Hematopoietic multipotent progenitor cell treated with erythropoietin and hydrocortisone succinate and interleukin-3 and kit ligand, for 6 days (in vitro differentiated cells): ENCODE results near the gene PLK3.
"Not testable (repeated sequence)": the region's sequence is repeated elsewhere in the genome, so short reads cannot be mapped to it uniquely, and the experiment has no call there.

ENCODE experiments used
- DNase-seq: peaks from one replicate; pipeline ENCODE4 v3.0.0-alpha.2; 2015

Gene PLK3

GRCh38 chr1:44829506-44830384, 29.6 kb downstream of the PLK3 start:
- DNase-seq, result peak; percentile 23

GRCh38 chr1:44830900-44831304, 30.7 kb downstream of the PLK3 start:
- DNase-seq, result peak; percentile 97

GRCh38 chr1:44831516-44831915, 31.3 kb downstream of the PLK3 start:
- DNase-seq, result peak; percentile 71

GRCh38 chr1:44832056-44832705, 32.0 kb downstream of the PLK3 start:
- peak; percentile 82 for DNase-seq

DNA sequence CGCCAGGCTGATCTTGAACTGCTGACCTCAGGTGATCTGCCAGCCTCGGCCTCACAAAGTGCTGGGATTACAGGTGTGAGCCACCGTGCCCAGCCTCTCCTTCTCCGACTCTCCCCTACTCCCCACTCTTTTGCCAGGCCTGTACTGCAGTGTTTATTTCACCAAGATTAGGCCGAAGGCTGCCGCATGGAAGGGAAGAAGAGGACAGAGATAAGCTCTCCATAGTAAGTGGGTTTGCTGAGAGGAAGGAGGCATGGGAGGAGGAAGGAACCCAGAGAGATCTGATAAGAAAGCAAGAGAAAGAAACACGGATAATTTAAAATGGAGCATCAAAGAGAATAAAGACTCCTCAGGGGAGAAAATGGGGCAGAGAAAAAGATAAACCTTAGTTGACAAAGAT, 34.2 kb downstream of the PLK3 start:
- DNase-seq, result peak; percentile 46

DNA sequence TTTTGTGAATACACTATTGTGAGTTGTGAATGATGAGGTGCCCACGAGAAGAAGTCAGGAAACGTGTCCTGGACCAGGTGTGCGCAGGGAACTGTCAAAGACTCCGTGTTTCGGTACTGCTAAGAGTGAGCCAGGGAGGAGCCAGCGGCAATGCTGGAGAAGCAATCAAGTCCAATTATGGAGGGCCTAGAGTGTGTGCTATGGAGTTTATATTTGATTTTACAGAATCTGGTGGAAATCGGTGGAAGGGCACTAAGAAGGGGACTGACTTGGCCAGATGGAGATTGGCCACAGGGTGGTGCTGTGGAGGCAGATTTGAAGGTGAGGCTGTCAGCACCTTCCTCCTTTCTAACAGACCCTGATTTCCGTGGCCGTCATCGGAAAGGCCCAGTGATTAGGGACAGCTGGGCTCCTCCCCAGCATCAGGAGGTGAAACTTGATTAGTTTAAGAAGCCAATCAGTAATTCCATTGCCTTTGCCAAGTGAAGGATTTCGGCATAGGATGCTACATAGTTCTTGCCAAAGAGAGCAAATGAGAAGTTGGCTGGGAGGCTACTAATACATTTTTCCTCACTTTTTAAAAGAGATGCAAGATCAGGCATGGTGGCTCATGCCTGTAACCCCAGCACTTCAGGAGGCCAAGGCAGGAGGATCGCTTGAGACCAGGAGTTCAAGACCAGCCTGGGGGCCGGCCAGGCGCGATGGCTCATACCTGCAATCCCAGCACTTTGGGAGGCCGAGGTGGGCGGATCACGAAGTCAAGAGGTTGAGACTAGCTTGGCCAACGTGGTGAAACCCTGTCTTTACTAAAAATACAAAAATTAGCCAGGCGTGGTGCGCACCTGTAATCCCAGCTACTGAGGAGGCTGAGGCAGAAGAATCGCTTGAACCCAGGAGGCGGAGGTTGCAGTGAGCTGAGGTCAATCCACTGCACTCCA, 35.8 kb downstream of the PLK3 start:
- peak; percentile 91 for DNase-seq

- not testable (repeated sequence) for DNase-seq
Measured at GRCh38 chr1:44838294-44838693, 38.1 kb downstream of the PLK3 start.

DNA sequence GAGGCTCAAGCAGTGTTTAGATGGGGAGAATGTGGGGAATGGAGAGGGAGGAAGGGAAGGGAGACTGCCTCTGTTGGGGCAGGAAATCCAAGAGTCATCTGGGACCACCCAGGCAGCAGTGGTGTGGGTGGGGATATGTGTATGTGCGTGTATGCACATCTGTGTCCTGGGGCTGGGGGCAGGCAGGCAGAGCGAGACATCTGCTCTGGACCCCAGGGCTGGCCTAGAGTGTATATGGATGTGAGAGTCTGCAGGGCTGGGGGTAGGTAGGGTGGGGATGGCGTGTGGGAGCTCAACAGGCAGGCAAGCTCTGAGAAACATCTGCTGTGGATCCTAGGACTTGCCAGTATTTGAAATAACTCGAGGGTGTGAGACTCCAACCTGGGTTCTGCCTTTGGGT, 39.4 kb downstream of the PLK3 start:
- DNase-seq, result no peak

DNA sequence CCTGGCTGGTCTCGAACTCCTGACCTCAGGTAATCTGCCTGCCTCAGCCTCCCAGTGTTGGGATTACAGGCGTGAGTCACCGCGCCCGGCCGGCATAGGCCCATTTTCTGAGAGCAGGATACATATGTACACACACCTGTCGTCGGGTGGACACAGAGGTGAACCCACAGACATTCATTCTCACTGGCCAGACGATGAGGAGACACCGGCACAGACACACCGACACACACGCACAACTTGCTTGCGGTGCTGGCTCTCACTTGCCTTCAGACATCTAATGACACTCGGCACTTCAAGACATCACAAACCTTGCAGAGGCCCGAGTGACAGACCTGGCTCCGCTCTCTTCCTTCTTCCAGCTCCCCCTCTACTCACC, 42.3 kb downstream of the PLK3 start:
- DNase-seq, result no peak

DNA sequence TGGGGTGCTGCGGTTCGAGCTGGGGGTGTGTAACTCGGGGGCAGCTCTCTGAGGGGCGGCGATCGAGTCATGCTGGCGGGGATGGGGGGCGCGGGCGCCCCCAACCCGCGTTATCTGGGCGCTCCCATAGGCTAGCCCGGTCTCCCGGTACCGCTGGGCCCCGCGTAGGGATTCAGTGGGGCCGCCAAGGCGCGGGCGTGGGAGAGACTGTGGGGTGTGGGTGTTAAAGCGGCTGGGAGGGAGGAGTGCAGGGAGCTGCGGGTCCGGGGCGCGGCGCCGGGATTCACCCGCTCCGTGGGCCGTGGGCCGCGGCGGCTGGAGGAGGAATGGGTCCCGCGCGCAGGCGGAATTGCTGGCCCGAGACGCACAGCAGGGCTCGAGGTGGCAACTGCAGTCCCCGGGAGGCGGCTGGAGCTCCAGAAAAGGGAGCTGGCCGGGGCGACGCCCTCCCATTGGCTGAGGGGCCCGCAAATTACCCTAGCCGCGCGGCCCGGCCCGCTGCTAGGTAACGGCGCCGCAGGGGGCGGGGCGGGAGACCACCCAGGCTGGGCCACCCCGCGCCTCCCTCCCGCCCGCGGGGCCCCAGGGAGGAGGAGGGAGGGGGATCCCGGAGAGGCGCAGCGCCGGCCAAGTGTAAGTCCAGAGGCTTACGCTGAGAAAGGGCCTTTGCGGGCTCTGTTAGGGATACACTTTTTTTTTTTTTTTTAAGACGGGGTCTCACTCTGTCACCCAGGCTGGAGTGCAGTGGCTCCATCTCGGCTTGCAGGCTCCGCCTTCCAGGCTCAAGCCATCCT, 42.9 kb downstream of the PLK3 start, which contains the start of gene PTCH2:
Gene PTCH2 (minus strand): TSS at position 392 of the 794 bp plus-strand sequence. CDS start 321 bp downstream, at position 71.
- peak; percentile 74 for DNase-seq

GRCh38 chr1:44846985-44847384, 46.8 kb downstream of the PLK3 start:
- DNase-seq, result no peak

GRCh38 chr1:44847845-44848244, 47.7 kb downstream of the PLK3 start:
- no peak for DNase-seq

- no peak for DNase-seq
Measured at GRCh38 chr1:44848456-44849181, 48.4 kb downstream of the PLK3 start.

GRCh38 chr1:44849575-44850132, 49.5 kb downstream of the PLK3 start:
- DNase-seq, result no peak

DNA sequence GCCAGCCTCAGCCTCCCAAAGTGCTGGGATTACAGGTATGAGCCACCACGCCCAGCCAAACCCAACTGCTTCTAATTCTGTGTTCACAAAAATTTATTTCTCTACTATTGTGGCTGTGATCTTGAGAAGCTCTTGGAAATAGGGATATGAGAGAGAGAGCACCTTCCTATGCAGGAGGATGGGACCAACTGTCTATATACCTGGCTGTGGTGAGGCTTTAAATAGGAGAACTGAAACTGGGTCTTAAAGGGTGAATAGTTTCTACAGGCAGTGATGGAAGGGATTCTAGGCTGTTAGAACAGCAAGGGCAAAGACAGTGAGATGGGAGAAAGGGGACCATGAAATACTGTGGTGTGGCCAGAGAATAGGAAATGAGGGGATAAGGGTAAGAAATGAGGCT, 51.1 kb downstream of the PLK3 start:
- no peak for DNase-seq

DNA sequence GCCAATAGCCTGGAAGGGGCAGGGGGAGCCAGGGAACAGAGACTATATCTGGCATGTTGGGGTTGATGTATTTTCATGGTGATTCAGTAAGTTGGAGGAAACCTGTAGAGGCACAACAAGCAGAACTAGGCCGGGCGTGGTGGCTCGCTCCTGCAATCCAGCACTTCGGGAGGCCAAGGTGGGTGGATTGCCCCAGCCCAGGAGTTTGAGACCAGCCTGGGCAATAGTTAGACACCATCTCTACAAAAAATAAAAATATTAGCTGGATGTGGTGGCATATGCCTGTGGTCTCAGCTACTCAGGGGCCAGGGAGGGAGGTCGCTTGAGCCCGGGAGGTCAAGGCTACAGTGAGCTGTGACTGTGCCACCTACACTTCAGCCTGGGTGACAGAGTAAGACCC, 53.0 kb downstream of the PLK3 start:
- no peak for DNase-seq

DNA sequence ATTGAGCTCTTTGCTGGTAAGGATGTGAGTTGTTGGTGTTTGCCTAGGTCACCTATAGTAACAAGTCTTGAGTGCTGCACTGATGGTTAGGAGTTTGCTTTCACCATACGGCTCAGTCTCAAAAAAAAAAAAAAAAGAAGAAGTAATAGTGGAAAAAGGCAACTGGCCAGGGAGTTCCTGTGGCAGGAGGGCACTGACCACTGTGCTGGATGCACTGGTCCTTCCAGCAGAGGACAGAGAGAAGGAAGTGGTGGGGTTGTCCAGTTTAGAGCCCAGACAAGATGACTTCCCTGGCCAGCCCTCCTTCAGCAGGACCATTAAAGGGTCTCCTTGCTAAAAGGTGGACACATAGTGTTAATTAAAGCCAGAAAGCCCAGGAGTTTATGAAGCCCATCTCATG, 54.8 kb downstream of the PLK3 start:
- DNase-seq, result no peak
